ES-I3 (cell line): ENCODE data around the gene DAAM1.

Experiments used
- H3K36me3 ChIP-seq: 2 replicates; pipeline ENCODE4 v1.6.1; 2013; ENCODE audit warnings: mild to moderate bottlenecking, low read length, control low read depth, moderate library complexity; ENCODE audit not compliant: insufficient read depth
- H3K4me1 ChIP-seq: 2 replicates; pipeline ENCODE4 v1.6.1; 2013; ENCODE audit warnings: mild to moderate bottlenecking, control low read depth, low read length; ENCODE audit not compliant: insufficient read depth
- H3K9ac ChIP-seq: 2 replicates; pipeline ENCODE4 v1.6.1; 2013; ENCODE audit warnings: low read depth, mild to moderate bottlenecking, low read length, moderate library complexity
- H3K9me3 ChIP-seq: 2 replicates; pipeline ENCODE4 v1.6.1; 2013; ENCODE audit warnings: mild to moderate bottlenecking, low read length, moderate library complexity; ENCODE audit not compliant: control insufficient read depth, insufficient read depth

DAAM1 gene

GRCh38 chr14:59354666-59355065 is 166.2 kb downstream of the DAAM1 start:
- Histone ChIP-seq H3K9me3 (no peaks in the 10 kb centered on the region), H3K9ac (no peak overlapping the region), H3K4me1 (peaks cover 9% of the 10 kb centered on the region; the same call in 1 of the 2 replicates), H3K36me3 (no peaks in the 10 kb centered on the region; the same call in 1 of the 2 replicates)

GRCh38 chr14:59355091-59355490 is 166.6 kb downstream of the DAAM1 start:
- Histone ChIP-seq H3K36me3 (no peaks in the 10 kb centered on the region; the same call in 1 of the 2 replicates), H3K9me3 (no peaks in the 10 kb centered on the region), H3K9ac (no peak overlapping the region), H3K4me1 (peaks cover 9% of the 10 kb centered on the region; the same call in 1 of the 2 replicates)

- no peak overlapping the region for H3K9ac ChIP-seq
- peaks cover 14% of the 10 kb centered on the region for H3K4me1 ChIP-seq
- H3K36me3 ChIP-seq, result no peaks in the 10 kb centered on the region; the same call in 1 of the 2 replicates
- H3K9me3 ChIP-seq, result no peaks in the 10 kb centered on the region
Measured at GRCh38 chr14:59356312-59356711, 167.8 kb downstream of the DAAM1 start.

GRCh38 chr14:59356767-59357166 is 168.3 kb downstream of the DAAM1 start:
- Histone ChIP-seq H3K9me3 (no peaks in the 10 kb centered on the region), H3K36me3 (no peaks in the 10 kb centered on the region; the same call in 1 of the 2 replicates), H3K4me1 (peaks cover 14% of the 10 kb centered on the region), H3K9ac (no peak overlapping the region)

GRCh38 chr14:59358102-59358501 is 169.6 kb downstream of the DAAM1 start:
- Histone ChIP-seq H3K9me3 (no peaks in the 10 kb centered on the region), H3K4me1 (peaks cover 14% of the 10 kb centered on the region), H3K9ac (no peak overlapping the region), H3K36me3 (no peaks in the 10 kb centered on the region; the same call in 1 of the 2 replicates)

- Histone ChIP-seq H3K9ac (no peak overlapping the region), H3K4me1 (peaks cover 14% of the 10 kb centered on the region), H3K36me3 (no peaks in the 10 kb centered on the region; the same call in 1 of the 2 replicates), H3K9me3 (no peaks in the 10 kb centered on the region)
Measured at GRCh38 chr14:59358784-59359183, 170.3 kb downstream of the DAAM1 start.

GRCh38 chr14:59359431-59360124 is 171.1 kb downstream of the DAAM1 start:
- peaks cover 14% of the 10 kb centered on the region for H3K4me1 ChIP-seq
- H3K9me3 ChIP-seq, result no peaks in the 10 kb centered on the region
- H3K9ac ChIP-seq, result no peak overlapping the region
- no peaks in the 10 kb centered on the region; the same call in 1 of the 2 replicates for H3K36me3 ChIP-seq

- Histone ChIP-seq H3K9me3 (no peaks in the 10 kb centered on the region), H3K4me1 (peaks cover 14% of the 10 kb centered on the region), H3K9ac (no peak overlapping the region), H3K36me3 (no peaks in the 10 kb centered on the region; the same call in 1 of the 2 replicates)
Measured at GRCh38 chr14:59360233-59360632, 171.8 kb downstream of the DAAM1 start.

GRCh38 chr14:59360923-59361794 is 172.7 kb downstream of the DAAM1 start:
- H3K9me3 ChIP-seq, result no peaks in the 10 kb centered on the region
- H3K9ac ChIP-seq, result no peak overlapping the region
- peaks cover 14% of the 10 kb centered on the region for H3K4me1 ChIP-seq
- no peaks in the 10 kb centered on the region; the same call in 1 of the 2 replicates for H3K36me3 ChIP-seq

- Histone ChIP-seq H3K36me3 (no peaks in the 10 kb centered on the region), H3K9me3 (no peaks in the 10 kb centered on the region), H3K9ac (no peak overlapping the region), H3K4me1 (peaks cover 14% of the 10 kb centered on the region)
Measured at GRCh38 chr14:59362513-59362912, 174.0 kb downstream of the DAAM1 start.

GRCh38 chr14:59363531-59364226 is 175.2 kb downstream of the DAAM1 start:
- H3K36me3 ChIP-seq, result no peaks in the 10 kb centered on the region
- H3K9me3 ChIP-seq, result no peaks in the 10 kb centered on the region
- H3K9ac ChIP-seq, result no peak overlapping the region
- peaks cover 5% of the 10 kb centered on the region; the same call in 1 of the 2 replicates for H3K4me1 ChIP-seq

- Histone ChIP-seq H3K9ac (no peak overlapping the region), H3K9me3 (no peaks in the 10 kb centered on the region), H3K36me3 (no peaks in the 10 kb centered on the region), H3K4me1 (no peaks in the 10 kb centered on the region)
Measured at GRCh38 chr14:59370158-59370742, 181.8 kb downstream of the DAAM1 start.

- H3K9me3 ChIP-seq, result no peaks in the 10 kb centered on the region
Measured at GRCh38 chr14:59371771-59372170, 183.3 kb downstream of the DAAM1 start.

GRCh38 chr14:59374048-59374447 is 185.6 kb downstream of the DAAM1 start:
- no peak overlapping the region for H3K9ac ChIP-seq
- no peaks in the 10 kb centered on the region for H3K36me3 ChIP-seq
- no peaks in the 10 kb centered on the region for H3K9me3 ChIP-seq
- H3K4me1 ChIP-seq, result no peaks in the 10 kb centered on the region

More at GRCh38 chr14:59371771-59372170, 183.3 kb downstream of the DAAM1 start:
- H3K36me3 ChIP-seq, result no peaks in the 10 kb centered on the region
- no peaks in the 10 kb centered on the region for H3K4me1 ChIP-seq
- no peak overlapping the region for H3K9ac ChIP-seq
